H1 (cell line): ENCODE results near the gene TBX21. TPM values are rescaled to one million over a fixed set of nuclear protein-coding genes. Genes with fewer than 3 reads are reported as not detected.
A peak's percentile ranks its signal among the peaks of the same experiment; 100 is the strongest.

Source experiments
- CTCF ChIA-PET: fragments of 300-600 bp; sonication (Branson Sonifier 250); formaldehyde crosslinking; loops from one replicate; lab custom pipeline; 2021; ENCODE audit not compliant: partially characterized antibody; lab: Charles Lee
- POLR2A ChIA-PET: fragments of 300-600 bp; sonication (Branson Sonifier 250); formaldehyde crosslinking; loops from one replicate; lab custom pipeline; 2021; ENCODE audit warnings: inconsistent platforms; ENCODE audit not compliant: partially characterized antibody; lab: Charles Lee
- DNase-seq, 2 experiments: peaks; one replicate each; pipeline versions ENCODE4 v3.0.0 to v3.0.0-alpha.2; 2010 to 2022; ENCODE audit warnings: low spot score in 2 of 2, low read depth in 1 of 2, mixed read lengths in 1 of 2
- FAIRE-seq: peaks from 2 replicates; lab custom pipeline; 2011; peaks lifted over from hg19 to GRCh38; lab: Jason Lieb, UNC
- H2AFZ ChIP-seq: 2 replicates; pipeline ENCODE4 v1.8.1; 2012; ENCODE audit warnings: low read length, inconsistent platforms
- H2AK5ac ChIP-seq: 2 replicates; pipeline ENCODE4 v1.6.1; 2013; ENCODE audit warnings: low read depth, low read length
- H2BK120ac ChIP-seq: replicated peaks from 2 replicates; pipeline ENCODE3; 2013; ENCODE audit warnings: low read depth, low read length, inconsistent platforms
- H2BK12ac ChIP-seq: 2 replicates; pipeline ENCODE4 v1.6.1; 2013; ENCODE audit warnings: low read depth, low read length
- H2BK15ac ChIP-seq: 2 replicates; pipeline ENCODE4 v1.6.1; 2013; ENCODE audit warnings: low read length
- H2BK20ac ChIP-seq: 2 replicates; pipeline ENCODE4 v1.6.1; 2013; ENCODE audit warnings: low read length
- H2BK5ac ChIP-seq: 2 replicates; pipeline ENCODE4 v1.6.1; 2013; ENCODE audit warnings: low read depth, low read length
- H3K14ac ChIP-seq: 2 replicates; pipeline ENCODE4 v1.6.1; 2013; ENCODE audit warnings: inconsistent platforms; ENCODE audit not compliant: insufficient read length
- H3K18ac ChIP-seq: 2 replicates; pipeline ENCODE4 v1.6.1; 2013; ENCODE audit warnings: low read length; ENCODE audit errors: extremely low read depth
- H3K23ac ChIP-seq: 2 replicates; pipeline ENCODE4 v1.6.1; 2013; ENCODE audit warnings: inconsistent platforms; ENCODE audit not compliant: insufficient read length
- H3K23me2 ChIP-seq: 2 replicates; pipeline ENCODE4 v1.6.1; 2013; ENCODE audit warnings: low read depth, low read length
- H3K27ac ChIP-seq: 2 replicates; pipeline ENCODE4 v1.6.1; 2011; ENCODE audit warnings: low read depth, low read length, inconsistent platforms
- H3K27me3 ChIP-seq, 4 experiments: replicated peaks in 1 of 4; 1 replicate in 1 of 4; 2 replicates in 3 of 4; pipeline versions ENCODE4 v1.6.1 to v1.8.1; 2011 to 2013; ENCODE audit warnings: low read length in 3 of 4, mild to moderate bottlenecking in 3 of 4, inconsistent platforms in 2 of 4, mixed read lengths in 2 of 4, moderate library complexity in 1 of 4; ENCODE audit not compliant: control insufficient read depth in 3 of 4, insufficient read depth in 3 of 4; ENCODE audit errors: extremely low read depth in 1 of 4
- H3K36me3 ChIP-seq, 4 experiments: 2 replicates each; pipeline versions ENCODE4 v1.6.1 to v1.8.1; 2011 to 2013; ENCODE audit warnings: mild to moderate bottlenecking in 4 of 4, low read length in 3 of 4, moderate library complexity in 2 of 4, control low read depth in 1 of 4, inconsistent platforms in 1 of 4; ENCODE audit not compliant: insufficient read depth in 4 of 4, control insufficient read depth in 2 of 4
- H3K4ac ChIP-seq: replicated peaks from 2 replicates; pipeline ENCODE3; 2013; ENCODE audit warnings: low read length, low read depth, mixed read lengths, inconsistent platforms; ENCODE audit not compliant: insufficient read length
- H3K4me1 ChIP-seq, 4 experiments: replicated peaks in 1 of 4; 1 replicate in 1 of 4; 2 replicates in 3 of 4; pipeline versions ENCODE4 v1.6.1 to v1.8.1; 2011 to 2013; ENCODE audit warnings: low read length in 3 of 4, inconsistent platforms in 2 of 4, mixed read lengths in 1 of 4; ENCODE audit not compliant: insufficient read depth in 4 of 4, control insufficient read depth in 3 of 4
- H3K4me2 ChIP-seq, 2 experiments: 2 replicates each; pipeline versions ENCODE4 v1.6.1 to v1.8.1; 2011 to 2013; ENCODE audit warnings: low read depth in 2 of 2, low read length in 2 of 2, control low read depth in 1 of 2, inconsistent platforms in 1 of 2, mild to moderate bottlenecking in 1 of 2; ENCODE audit not compliant: insufficient read depth in 1 of 2
- H3K4me3 ChIP-seq, 4 experiments: fragments of 200-600, 300-600 bp in 1 of 4; sonication (generic), shearing (Covaris generic), sonication (Bioruptor Twin) in 1 of 4; 2 replicates each; pipeline versions ENCODE4 v1.5.1 to v1.8.1; 2011 to 2016; ENCODE audit warnings: low read length in 4 of 4, low read depth in 3 of 4, control low read depth in 2 of 4, inconsistent platforms in 2 of 4, mild to moderate bottlenecking in 2 of 4, mixed read lengths in 1 of 4, moderate library complexity in 1 of 4; ENCODE audit not compliant: insufficient read depth in 2 of 4; ENCODE audit errors: extremely low read depth in 1 of 4
- H3K56ac ChIP-seq: replicated peaks from 2 replicates; pipeline ENCODE3; 2013; ENCODE audit warnings: low read depth, mild to moderate bottlenecking, mixed read lengths, low read length, inconsistent platforms; ENCODE audit not compliant: insufficient read length
- H3K79me1 ChIP-seq: 2 replicates; pipeline ENCODE4 v1.6.1; 2013; ENCODE audit warnings: low read depth, low read length, control low read depth
- H3K79me2 ChIP-seq, 2 experiments: 2 replicates each; pipeline versions ENCODE4 v1.6.1 to v1.8.1; 2012 to 2013; ENCODE audit warnings: low read length in 2 of 2, mild to moderate bottlenecking in 2 of 2, inconsistent platforms in 1 of 2; ENCODE audit not compliant: insufficient read depth in 2 of 2, control insufficient read depth in 1 of 2
- H3K9ac ChIP-seq, 4 experiments: replicated peaks in 1 of 4; 1 replicate in 1 of 4; 2 replicates in 3 of 4; pipeline versions ENCODE4 v1.6.1 to v1.8.1; 2011 to 2013; ENCODE audit warnings: low read depth in 3 of 4, low read length in 3 of 4, control low read depth in 2 of 4, mild to moderate bottlenecking in 2 of 4, moderate library complexity in 2 of 4, inconsistent platforms in 1 of 4; ENCODE audit errors: extremely low read depth in 1 of 4
- H3K9me3 ChIP-seq, 2 experiments: 2 replicates each; pipeline versions ENCODE4 v1.6.1 to v1.8.1; 2012 to 2013; ENCODE audit warnings: mild to moderate bottlenecking in 2 of 2, moderate library complexity in 2 of 2, control low read depth in 1 of 2, inconsistent platforms in 1 of 2, low read depth in 1 of 2, low read length in 1 of 2, mixed read lengths in 1 of 2; ENCODE audit not compliant: insufficient read depth in 2 of 2
- H4K20me1 ChIP-seq, 2 experiments: replicated peaks in 1 of 2; 2 replicates each; pipeline versions ENCODE3 to v1.8.1; 2011 to 2013; ENCODE audit warnings: inconsistent platforms in 2 of 2, low read length in 2 of 2, mild to moderate bottlenecking in 1 of 2; ENCODE audit not compliant: insufficient read depth in 2 of 2, control insufficient read depth in 1 of 2
- H4K5ac ChIP-seq: 2 replicates; pipeline ENCODE4 v1.6.1; 2013; ENCODE audit warnings: low read length, low read depth, mixed read lengths, inconsistent platforms; ENCODE audit not compliant: insufficient read length
- H4K8ac ChIP-seq: 2 replicates; pipeline ENCODE4 v1.8.0; 2013; ENCODE audit warnings: mild to moderate bottlenecking, moderate library complexity, low read length, inconsistent platforms; ENCODE audit not compliant: insufficient read depth; ENCODE audit errors: extremely low read depth
- H4K91ac ChIP-seq: replicated peaks from 2 replicates; pipeline ENCODE3; 2013; ENCODE audit warnings: low read length, mixed read lengths, inconsistent platforms; ENCODE audit not compliant: insufficient read length
- BCL11A ChIP-seq, 2 experiments: IDR thresholded peaks; one replicate each; pipeline ENCODE4 v1.6.1; 2011; ENCODE audit warnings: low read depth in 2 of 2, low read length in 2 of 2, mild to moderate bottlenecking in 2 of 2
- GABPA ChIP-seq: IDR thresholded peaks from 2 replicates; pipeline ENCODE4 v1.6.1; 2011; ENCODE audit warnings: mild to moderate bottlenecking, low read length, moderate library complexity, borderline replicate concordance; ENCODE audit not compliant: insufficient read depth
- HDAC6 ChIP-seq: IDR thresholded peaks from one replicate; pipeline ENCODE4 v1.7.1; 2012; ENCODE audit warnings: low read depth, mild to moderate bottlenecking, inconsistent platforms, low read length, moderate library complexity
- JUND ChIP-seq: IDR thresholded peaks from 2 replicates; pipeline ENCODE4 v1.6.1; 2011; ENCODE audit warnings: mild to moderate bottlenecking, improper control_type of control experiment, low read length
- MAFK ChIP-seq: IDR thresholded peaks from 2 replicates; pipeline ENCODE4 v1.6.1; 2012; ENCODE audit warnings: low read depth, mild to moderate bottlenecking, improper control_type of control experiment, low read length
- MAX ChIP-seq: IDR thresholded peaks from 2 replicates; pipeline ENCODE4 v1.6.1; 2012; ENCODE audit warnings: inconsistent platforms
- POLR2AphosphoS5 ChIP-seq: IDR thresholded peaks from 2 replicates; pipeline ENCODE4 v1.6.1; 2011; ENCODE audit warnings: low read depth, low read length
- POU5F1 ChIP-seq: IDR thresholded peaks from 2 replicates; pipeline ENCODE4 v1.6.1; 2011; ENCODE audit warnings: low read depth, mild to moderate bottlenecking, low read length, moderate library complexity
- SIRT6 ChIP-seq: IDR thresholded peaks from one replicate; pipeline ENCODE4 v1.7.1; 2012; ENCODE audit warnings: low read length, inconsistent platforms
- TAF1 ChIP-seq: IDR thresholded peaks from 2 replicates; pipeline ENCODE4 v1.6.1; 2011; ENCODE audit warnings: mild to moderate bottlenecking, low read depth, low read length
- TAF7 ChIP-seq: optimal IDR thresholded peaks from 2 replicates; pipeline ENCODE3; 2011; ENCODE audit warnings: low read depth, mild to moderate bottlenecking, inconsistent platforms, low read length, moderate library complexity, borderline replicate concordance
- YY1 ChIP-seq: IDR thresholded peaks from 2 replicates; pipeline ENCODE4 v1.6.1; 2011; ENCODE audit warnings: low read depth, mild to moderate bottlenecking, low read length
- WGBS, 2 experiments: shearing (Covaris generic) in 1 of 2; methylation state at CpG; one replicate each; pipeline versions ENCODE4 v1.1.6 to v1.1.7; 2013 to 2015; ENCODE audit warnings: low lambda C conversion rate in 2 of 2, mixed read lengths in 2 of 2, inconsistent platforms in 1 of 2, low coverage in 1 of 2, missing lambda C conversion rate in 1 of 2; ENCODE audit not compliant: insufficient replicate concordance in 2 of 2, insufficient coverage in 1 of 2, insufficient read length in 1 of 2; ENCODE audit errors: extremely low coverage in 1 of 2, missing lambda C conversion rate in 1 of 2; 5-methylcytosine and 5-hydroxymethylcytosine counted together
- polyA plus RNA-seq, 7 experiments: library from polyadenylated mRNA; depleted of rRNA in 3 of 7; stranded (reverse) in 5 of 7; unstranded in 2 of 7; fragments of >200 nt in 5 of 7; fragments of 200-250 nt in 2 of 7; gene quantifications; 1 replicate in 5 of 7; 2 replicates in 1 of 7; 4 replicates in 1 of 7; pipeline versions ENCODE4 v1.2.1 to v1.2.3, GENCODE V29; 2011 to 2013; ENCODE audit warnings: missing spikeins in 2 of 7, mixed read lengths in 2 of 7
- total RNA-seq: library from RNA; stranded (reverse); fragmentation: NEBNext Ultra II Directional; extraction: Animal tissue kit (Norgen Biotek cat#: 25700); gene quantifications from 2 replicates; pipeline ENCODE4 v1.2.1, GENCODE V29; 2021

TBX21 gene
- total and polyA plus RNA-seq, 2 of the 8 experiments (the other 6 are each of a cell fraction or from before 2014, with no cell fraction given) = not detected

- H3K4me3 ChIP-seq = peak overlapping the region; percentile 21 to 57 (median 29); a peak in 7 of 8 replicates
- no peak for TF ChIP-seq YY1
- TF ChIP-seq POU5F1 = no peak
- no peak for TF ChIP-seq TAF1
- no peak for TF ChIP-seq BCL11A (IDR thresholded peaks at IDR 0.05; ENCODE audit: low read depth in 2 of 2, low read length in 2 of 2)
- no peak for TF ChIP-seq JUND
- no peak for TF ChIP-seq SIRT6
- TF ChIP-seq POLR2AphosphoS5 = no peak
- TF ChIP-seq MAFK = no peak
- no peak for TF ChIP-seq MAX
- 0 out of 2 replicates have a peak, but pooled peaks have one; percentile 25 for TF ChIP-seq GABPA
- TF ChIP-seq TAF7 = no peak
- TF ChIP-seq HDAC6 = no peak
Measured at GRCh38 chr17:47708864-47709541, 24.0 kb upstream of the TBX21 start.

More at GRCh38 chr17:47708864-47709541, 24.0 kb upstream of the TBX21 start:
- no peak overlapping the region for H3K4ac ChIP-seq
- no peak overlapping the region for H3K56ac ChIP-seq
- peak overlapping the region in 1 of 4 experiments; percentile 41; a peak in 2 of 7 replicates for H3K9ac ChIP-seq
- peaks cover 0 to 9% (median 3%) of the 10 kb centered on the region in 4 experiments; a peak in 5 of 7 replicates for H3K4me1 ChIP-seq
- H2AFZ ChIP-seq = no peak overlapping the region
- POLR2A ChIA-PET = interaction anchor here (1.1 to 2.0 kb wide), 7 partner anchors 9 to 44 kb away, joined by 3 to 13 read pairs (median 4); no protein-coding TSS in a partner anchor
- no peaks in the 10 kb centered on the region for H3K79me2 ChIP-seq
- WGBS, 2 experiments = 27% methylated on average over 67 of the region's 89 CpGs; no CpG with 5 or more reads in 1 of the 2 experiments
- no peak overlapping the region for H3K18ac ChIP-seq
- H3K14ac ChIP-seq = no peak overlapping the region
- no peak overlapping the region for H2BK20ac ChIP-seq
- no peak overlapping the region for H2BK5ac ChIP-seq
- no peak overlapping the region for H4K5ac ChIP-seq
- no peaks in the 10 kb centered on the region for H3K36me3 ChIP-seq
- H2AK5ac ChIP-seq = no peak overlapping the region
- H3K79me1 ChIP-seq = no peaks in the 10 kb centered on the region
- peak overlapping the region; percentile 58; the same call in 1 of the 2 replicates for H4K8ac ChIP-seq
- H3K9me3 ChIP-seq = no peaks in the 10 kb centered on the region
- H4K20me1 ChIP-seq = peaks cover 0 to 2% of the 10 kb centered on the region in 2 experiments
- H3K4me2 ChIP-seq = peak overlapping the region; percentile 62 to 71
- H3K27ac ChIP-seq = no peak overlapping the region
- DNase-seq (peak in 1 of 2 experiments; percentile 67), FAIRE-seq (no peak)
- no peak overlapping the region for H4K91ac ChIP-seq
- peaks cover 2% of the 10 kb centered on the region; the same call in 1 of the 2 replicates for H3K23me2 ChIP-seq
- H2BK12ac ChIP-seq = no peak overlapping the region
- no peak overlapping the region for H3K23ac ChIP-seq
- no peak overlapping the region for H2BK120ac ChIP-seq
- peaks cover 0 to 19% (median 5%) of the 10 kb centered on the region in 4 experiments; a peak in 4 of 7 replicates for H3K27me3 ChIP-seq
- H2BK15ac ChIP-seq = no peak overlapping the region
- CTCF ChIA-PET = interaction anchor here (1.3 to 19.8 kb wide), 5 partner anchors 9 to 44 kb away, joined by 3 to 441 read pairs (median 22); partner anchors contain the start of gene TBX21
